A549 treated with GW870086 at 1 μM for 4 hours (cell line): ENCODE measurements around the gene DPM3. TPM values are rescaled to one million over a fixed set of nuclear protein-coding genes. Genes with fewer than 3 reads are reported as not detected.

Source experiments
- total RNA-seq: library from RNA; stranded (reverse); fragments of 200-300 nt; extraction: Qiagen RNA extraction; gene quantifications from 5 replicates; pipeline ENCODE4 v1.2.3, GENCODE V29; 2022; ENCODE audit warnings: low read depth

DPM3 gene, protein sequence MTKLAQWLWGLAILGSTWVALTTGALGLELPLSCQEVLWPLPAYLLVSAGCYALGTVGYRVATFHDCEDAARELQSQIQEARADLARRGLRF
- 69.8 to 112 TPM (median 98.4 TPM) in 5 replicates for total RNA-seq

DNA sequence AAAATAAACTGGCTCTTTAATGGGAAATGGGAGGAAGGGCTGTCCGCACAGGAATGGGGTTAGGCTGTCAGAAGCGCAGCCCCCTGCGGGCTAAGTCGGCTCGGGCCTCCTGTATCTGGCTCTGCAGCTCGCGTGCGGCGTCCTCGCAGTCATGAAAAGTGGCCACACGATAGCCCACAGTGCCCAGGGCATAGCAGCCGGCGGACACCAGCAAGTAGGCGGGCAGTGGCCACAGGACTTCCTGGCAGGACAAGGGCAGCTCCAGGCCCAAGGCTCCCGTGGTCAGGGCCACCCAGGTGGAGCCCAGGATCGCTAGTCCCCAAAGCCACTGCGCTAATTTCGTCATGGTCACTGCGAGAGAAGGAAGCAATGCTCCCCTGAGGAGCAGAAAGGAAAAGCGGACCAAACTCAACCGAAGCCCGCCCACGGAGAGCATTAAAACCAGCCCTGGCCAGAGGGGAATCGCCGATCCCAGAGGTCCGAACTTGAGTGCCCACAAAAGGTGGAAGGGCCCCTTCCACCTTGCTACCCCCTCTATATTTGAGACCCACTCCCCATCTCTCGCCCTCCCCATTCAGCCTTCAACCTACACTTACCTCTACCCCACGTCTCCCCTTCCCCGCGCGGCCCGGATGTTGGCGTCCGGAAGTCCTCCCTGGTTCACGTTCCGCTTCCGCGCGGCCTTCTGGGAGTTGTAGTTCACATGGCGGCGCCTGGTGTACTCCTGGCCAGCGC, at the start of gene DPM3:
TSS of gene DPM3 (minus strand) at position 637 of the 735 bp plus-strand sequence. CDS start at position 346, 291 bp downstream.

DNA sequence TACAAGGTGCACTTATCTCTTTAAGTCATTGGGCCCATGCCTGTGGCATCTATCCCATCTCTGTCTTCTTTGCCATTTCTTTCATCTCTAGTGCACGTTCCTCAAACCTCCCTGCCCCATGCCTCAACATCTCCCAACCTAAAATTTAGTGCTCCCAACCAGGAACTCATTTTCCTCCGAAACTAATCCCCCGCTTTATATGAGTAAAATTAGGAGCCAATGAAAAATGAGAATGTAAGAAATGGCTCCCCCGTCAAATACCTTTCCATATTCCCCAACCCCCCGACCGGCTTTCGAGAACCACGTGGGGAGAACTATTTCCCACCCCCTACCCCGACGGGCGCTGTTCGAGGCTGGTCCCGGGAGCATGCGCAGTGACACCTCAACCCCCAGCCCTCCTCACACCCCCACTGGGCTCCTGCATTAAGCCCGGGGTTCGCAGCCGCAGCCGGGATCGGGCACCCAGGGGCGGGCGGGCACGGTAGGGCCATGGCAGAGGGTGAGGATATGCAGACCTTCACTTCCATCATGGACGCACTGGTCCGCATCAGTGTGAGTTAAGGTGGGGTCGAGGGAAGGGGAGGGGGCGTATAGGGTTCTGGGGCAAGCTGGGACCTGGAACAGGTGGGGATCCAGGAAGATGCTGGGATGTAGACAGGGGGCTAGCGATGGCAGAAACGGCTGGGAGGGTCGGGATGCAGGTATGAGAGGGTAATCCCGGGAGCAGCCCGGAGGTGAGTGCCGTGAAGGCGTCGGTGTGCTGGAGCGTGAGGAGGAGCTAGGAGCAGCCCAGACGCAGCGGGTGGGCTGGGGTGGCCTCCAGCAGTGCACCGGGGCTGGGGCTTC, 33.4 kb upstream of the DPM3 start, which contains the start of gene TRIM46:
TSS of gene TRIM46 (plus strand) at position 372 of the 846 bp plus-strand sequence. CDS start at position 490, 118 bp downstream.

DNA sequence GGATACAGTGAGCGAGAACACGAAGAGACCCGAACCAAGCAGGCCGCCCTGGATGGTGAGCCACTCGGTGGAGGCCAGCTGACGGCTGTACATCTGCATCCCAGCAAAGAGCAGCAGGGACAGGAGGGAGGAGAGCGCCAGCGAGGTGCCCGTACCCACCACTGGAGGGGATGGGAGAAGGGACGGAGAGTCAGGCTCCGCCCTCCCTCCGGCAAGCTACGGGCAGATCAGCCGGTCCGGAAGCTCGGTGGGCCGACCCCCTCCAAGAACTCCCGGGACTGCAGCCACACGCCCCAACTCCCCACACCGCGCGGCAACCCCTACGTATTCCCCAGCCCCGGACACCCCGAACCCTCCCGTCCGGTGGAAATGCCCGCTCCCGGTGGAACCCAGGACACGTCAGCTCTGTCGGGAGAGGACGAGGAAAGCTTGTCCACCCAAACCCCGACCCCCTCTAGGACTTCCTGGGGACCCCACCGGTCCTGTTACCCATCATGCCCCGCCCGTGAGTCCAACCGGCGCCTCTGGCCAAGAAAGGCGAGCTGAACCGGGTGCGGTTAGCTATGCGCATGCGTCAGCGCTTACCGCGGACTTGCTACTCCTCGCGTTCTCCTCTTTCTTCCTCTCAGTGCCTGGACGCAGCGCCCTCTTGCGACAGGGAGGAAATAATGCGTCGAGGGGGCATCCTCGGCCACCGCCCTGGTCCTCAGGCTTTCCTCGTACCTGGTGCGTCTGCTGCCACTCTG, 32.6 kb upstream of the DPM3 start, which contains the start of gene KRTCAP2:
TSS of gene KRTCAP2 (minus strand) at position 573 of the 746 bp plus-strand sequence. CDS start at position 493, 80 bp downstream.

DNA sequence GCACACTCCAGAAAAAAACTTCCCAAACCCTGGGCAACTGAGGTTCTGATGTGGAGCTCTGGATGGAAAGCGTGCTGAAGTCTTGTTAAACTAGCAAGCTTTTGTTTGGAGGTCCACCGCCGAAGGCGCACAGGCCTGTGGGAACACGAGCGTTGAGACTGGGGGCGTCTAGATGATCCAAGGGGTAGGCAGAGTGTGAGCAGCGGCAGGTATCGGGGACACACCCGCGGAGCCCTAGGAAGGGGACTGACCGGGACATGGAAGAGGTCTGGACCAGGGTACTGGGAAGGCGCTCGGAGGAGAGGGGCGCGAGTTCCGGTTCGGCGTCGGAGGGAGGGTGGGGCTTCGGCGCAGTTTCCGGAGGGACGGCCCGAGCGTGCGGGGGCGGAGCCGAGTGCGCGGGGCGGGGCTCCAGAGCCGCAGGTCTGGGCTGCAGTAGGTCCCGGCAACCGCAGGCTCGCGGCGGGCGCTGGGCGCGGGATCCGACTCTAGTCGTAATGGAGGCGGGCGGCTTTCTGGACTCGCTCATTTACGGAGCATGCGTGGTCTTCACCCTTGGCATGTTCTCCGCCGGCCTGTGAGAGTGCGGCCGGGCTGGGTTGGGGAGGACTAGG, 4.8 kb downstream of the DPM3 start, which contains the start of gene SLC50A1:
TSS of gene SLC50A1 (plus strand) at position 438 of the 614 bp plus-strand sequence. CDS start at position 498, 60 bp downstream.

DNA sequence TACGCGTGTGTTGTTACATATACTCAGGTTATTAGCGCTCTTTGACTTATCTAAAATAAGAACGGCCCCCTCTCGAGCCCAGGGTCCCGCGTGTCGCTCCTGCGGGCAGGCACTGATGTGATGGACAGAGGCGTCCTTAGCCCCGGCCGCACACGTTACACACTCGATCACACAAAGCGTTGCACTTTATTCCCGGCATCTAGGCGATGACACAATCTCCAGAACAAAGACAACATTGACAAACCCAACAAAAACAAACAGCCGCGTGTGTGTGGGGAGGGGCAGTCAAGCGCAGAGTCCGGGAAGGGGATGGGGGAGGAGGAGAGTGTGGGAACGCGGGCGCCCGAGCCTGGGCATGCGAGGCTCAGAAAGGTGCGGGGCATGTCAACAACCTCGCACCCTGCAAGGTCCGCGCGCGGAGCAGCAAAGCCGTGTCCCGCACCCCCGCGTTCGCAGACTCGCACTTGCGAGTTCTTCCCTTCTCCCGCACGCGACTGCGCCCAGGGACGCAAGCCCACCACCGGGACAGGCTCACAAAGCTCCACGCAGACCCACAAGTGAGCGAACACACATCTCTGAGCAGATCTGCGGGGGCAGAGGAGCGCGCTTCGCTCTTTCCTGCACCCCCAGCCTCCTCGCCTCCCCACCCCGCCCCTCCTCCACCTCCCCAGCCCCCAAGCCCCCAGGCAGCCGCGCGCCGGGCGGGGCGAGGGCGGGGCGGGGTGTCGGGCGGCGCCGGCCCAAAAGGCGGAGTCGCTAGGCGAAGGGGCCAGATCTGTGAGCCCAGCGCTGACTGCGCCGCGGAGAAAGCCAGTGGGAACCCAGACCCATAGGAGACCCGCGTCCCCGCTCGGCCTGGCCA, 13.0 kb downstream of the DPM3 start, which contains the start of gene EFNA1:
TSS of gene EFNA1 (plus strand) at position 772 of the 862 bp plus-strand sequence. CDS start 102 bp downstream, outside the sequence.

Other genes starting within 250 kb of the DPM3 start
- gene PMVK, start 203.8 kb downstream of the DPM3 start, total RNA-seq = 38.8 to 45.1 TPM (median 42.1 TPM) in 5 replicates
- gene PBXIP1, start 184.4 kb downstream of the DPM3 start, total RNA-seq = 13.0 to 14.6 TPM (median 13.5 TPM) in 5 replicates
- 19.4 to 22.3 TPM (median 21.6 TPM) in 5 replicates for gene PYGO2, start 178.7 kb downstream of the DPM3 start, total RNA-seq
- 199 to 255 TPM (median 244 TPM) in 5 replicates for gene SHC1, start 169.8 kb downstream of the DPM3 start, total RNA-seq
- gene CKS1B, start 165.8 kb downstream of the DPM3 start, total RNA-seq = 304 to 367 TPM (median 343 TPM) in 5 replicates
- 39.8 to 46.3 TPM (median 44.9 TPM) in 5 replicates for gene FLAD1, start 157.2 kb downstream of the DPM3 start, total RNA-seq
- 0.23 TPM in 1 of 5 replicates, not detected in the others for gene LENEP, start 146.9 kb downstream of the DPM3 start, total RNA-seq
- 34.1 to 46.4 TPM (median 45.7 TPM) in 5 replicates for gene ZBTB7B, start 137.7 kb downstream of the DPM3 start, total RNA-seq
- gene DCST2, start 106.8 kb downstream of the DPM3 start, total RNA-seq = 0.17 to 0.80 TPM (median 0.29 TPM) in 5 replicates
- not detected in 5 replicates for gene DCST1, start 106.7 kb downstream of the DPM3 start, total RNA-seq
- 72.3 to 103 TPM (median 97.2 TPM) in 5 replicates for gene ADAM15, start 89.2 kb downstream of the DPM3 start, total RNA-seq
- gene EFNA4, start 76.8 kb downstream of the DPM3 start, total RNA-seq = 12.2 to 13.0 TPM (median 12.4 TPM) in 5 replicates
- gene EFNA3, start 61.7 kb downstream of the DPM3 start, total RNA-seq = 6.9 to 11.0 TPM (median 10.3 TPM) in 5 replicates
- 23.0 to 32.0 TPM (median 28.5 TPM) in 5 replicates for gene EFNA1, start 12.7 kb downstream of the DPM3 start, total RNA-seq
- 30.2 to 37.7 TPM (median 35.4 TPM) in 5 replicates for gene SLC50A1, start 4.7 kb downstream of the DPM3 start, total RNA-seq
- 222 to 262 TPM (median 235 TPM) in 5 replicates for gene KRTCAP2, start 32.8 kb upstream of the DPM3 start, total RNA-seq
- gene TRIM46, start 33.3 kb upstream of the DPM3 start, total RNA-seq = 1.8 to 2.9 TPM (median 2.6 TPM) in 5 replicates
- 6.0 to 10.7 TPM (median 8.4 TPM) in 5 replicates for gene THBS3, start 67.4 kb upstream of the DPM3 start, total RNA-seq
- gene MTX1, start 68.2 kb upstream of the DPM3 start, total RNA-seq = 65.8 to 81.8 TPM (median 76.1 TPM) in 5 replicates
- gene ENTREP3, start 115.0 kb upstream of the DPM3 start, total RNA-seq = 26.5 to 34.2 TPM (median 33.7 TPM) in 5 replicates
- gene SCAMP3, start 121.8 kb upstream of the DPM3 start, total RNA-seq = 99.5 to 134 TPM (median 118 TPM) in 5 replicates
- gene CLK2, start 133.0 kb upstream of the DPM3 start, total RNA-seq = 21.2 to 25.1 TPM (median 23.8 TPM) in 5 replicates
- gene HCN3, start 136.9 kb upstream of the DPM3 start, total RNA-seq = 3.2 to 6.4 TPM (median 5.2 TPM) in 5 replicates
- gene PKLR, start 160.9 kb upstream of the DPM3 start, total RNA-seq = not detected in 5 replicates
- gene FDPS, start 168.3 kb upstream of the DPM3 start, total RNA-seq = 155 to 179 TPM (median 165 TPM) in 5 replicates
- 40.2 to 54.7 TPM (median 53.4 TPM) in 5 replicates for gene RUSC1, start 180.4 kb upstream of the DPM3 start, total RNA-seq